Fibroblast of gingiva (primary cell): ENCODE results near the gene ANO10.
"Not testable (repeated sequence)": the region's sequence is repeated elsewhere in the genome, so short reads cannot be mapped to it uniquely, and the experiment has no call there.

Experiments used
- DNase-seq: peaks from one replicate; pipeline ENCODE4 v3.0.0-alpha.2; 2011; ENCODE audit warnings: low read depth

ANO10 gene

GRCh38 chr3:43629257-43629656 is 7.4 kb upstream of the ANO10 start:
- peak; percentile 10 for DNase-seq

GRCh38 chr3:43627360-43627759 is 5.5 kb upstream of the ANO10 start:
- no peak for DNase-seq

- peak; percentile 90 for DNase-seq
Observed at GRCh38 chr3:43624619-43625305, 3.0 kb upstream of the ANO10 start.

DNA sequence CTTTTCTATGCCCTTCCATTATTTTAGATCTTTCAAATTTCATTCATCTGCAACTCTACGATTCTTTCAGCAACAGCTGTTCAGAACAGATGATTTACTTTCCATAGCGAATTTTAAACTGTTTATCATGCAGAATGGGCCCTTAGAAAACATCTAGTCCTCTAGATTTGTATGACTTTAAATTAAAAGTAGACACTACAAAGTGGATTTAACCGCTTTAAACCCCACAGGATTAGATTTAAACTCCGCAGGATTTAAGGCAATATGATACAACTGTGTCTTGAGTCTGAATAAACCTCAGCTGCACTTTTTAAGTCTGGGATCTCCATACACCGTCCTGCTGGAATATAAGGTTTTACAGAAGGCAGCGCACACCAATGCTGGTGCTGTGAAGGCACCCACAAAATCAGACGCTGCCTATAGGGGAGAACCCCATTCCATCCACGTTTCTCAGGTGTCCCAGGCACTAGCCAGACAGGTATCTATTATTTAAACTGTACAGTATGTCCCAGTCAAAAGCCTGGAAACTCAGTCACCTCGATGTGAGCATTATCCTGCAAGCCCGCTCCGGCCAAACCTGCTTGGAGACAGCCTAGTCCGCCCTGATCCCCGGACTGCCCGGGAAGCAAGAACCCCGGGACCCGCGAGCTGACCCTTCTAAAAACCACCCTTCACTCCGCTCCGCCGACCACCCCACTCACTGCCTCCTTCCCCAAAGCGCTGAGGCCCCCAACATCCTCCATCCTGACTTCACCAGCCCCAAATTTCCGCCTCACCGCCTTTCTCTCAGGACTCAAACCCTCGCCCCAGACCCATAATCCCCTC is 768 bp downstream of the ANO10 start:
- no peak for DNase-seq

DNA sequence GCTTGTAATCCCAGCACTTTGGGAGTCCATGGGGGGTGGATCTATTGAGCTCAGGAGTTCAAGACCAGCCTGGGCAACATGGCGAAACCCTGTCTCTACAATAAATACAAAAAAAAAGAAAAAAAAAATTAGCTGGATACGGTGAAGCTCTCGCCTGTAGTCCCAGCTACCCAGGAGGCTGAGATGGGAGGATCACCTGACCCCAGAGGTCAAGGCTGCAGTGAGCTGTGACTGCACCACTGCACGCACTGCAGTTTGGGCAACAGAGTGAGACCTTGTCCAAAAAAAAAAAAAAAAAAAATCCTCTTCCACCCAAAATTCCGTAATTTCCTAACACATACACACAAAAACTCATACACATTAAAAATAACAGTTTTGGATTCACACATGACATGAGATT is 2.2 kb downstream of the ANO10 start:
- no peak for DNase-seq

DNA sequence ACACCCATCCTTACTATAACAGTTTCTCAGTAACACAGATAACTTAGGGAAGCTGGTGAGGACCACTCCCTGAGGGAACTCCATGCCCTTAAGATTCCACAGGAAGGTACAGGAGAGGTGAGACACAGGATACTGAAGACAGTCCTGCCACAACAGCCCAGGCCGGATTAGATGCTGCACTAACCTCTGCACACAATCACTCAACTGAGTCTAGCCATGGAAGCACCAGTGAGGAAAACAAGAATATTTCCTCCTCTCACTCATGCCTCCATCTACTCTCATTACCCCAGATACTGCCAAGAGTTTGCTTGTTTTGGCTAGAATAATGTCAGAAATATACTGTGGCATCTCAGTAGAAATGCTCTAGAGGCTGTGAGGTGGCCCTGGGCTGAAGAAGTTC is 3.7 kb downstream of the ANO10 start:
- DNase-seq, result no peak

GRCh38 chr3:43616034-43616433 is 5.8 kb downstream of the ANO10 start:
- no peak for DNase-seq

DNA sequence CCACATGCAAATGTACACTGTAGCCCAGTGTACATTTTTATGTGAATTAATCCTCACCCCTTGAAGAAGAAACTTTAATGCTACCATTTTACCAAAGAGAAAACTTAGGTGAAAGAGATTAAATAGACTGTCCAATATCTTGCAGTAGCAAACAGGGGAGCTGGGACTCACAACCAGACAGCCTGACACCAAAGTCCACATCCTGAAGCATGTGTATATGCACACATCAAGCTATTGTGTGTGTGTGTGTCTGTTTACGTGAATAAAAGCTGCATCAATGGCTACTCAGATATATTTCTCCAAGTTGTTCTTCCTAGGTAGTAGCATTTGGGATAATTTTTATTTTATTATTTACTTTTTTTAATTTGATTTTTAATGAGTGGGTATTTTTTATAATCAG is 6.7 kb downstream of the ANO10 start:
- DNase-seq, result no peak

DNA sequence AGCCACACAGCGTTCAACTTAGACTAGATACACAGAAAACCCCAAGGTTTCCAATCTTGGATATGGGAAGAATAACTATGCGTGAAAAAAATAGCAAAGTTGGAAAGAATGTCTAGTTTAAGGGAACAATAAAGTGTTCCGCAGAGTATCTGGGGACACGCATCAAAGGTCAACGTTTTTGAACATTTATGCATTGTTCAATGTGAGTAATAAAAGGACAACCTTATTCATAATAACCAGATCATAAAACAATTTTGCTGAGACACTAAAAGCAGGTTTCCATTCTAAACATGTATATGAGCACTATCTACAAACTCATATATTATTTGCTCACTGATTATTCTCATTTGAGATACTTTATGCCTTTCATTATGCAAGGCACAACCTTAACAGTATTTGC is 7.8 kb downstream of the ANO10 start:
- DNase-seq, result no peak

DNA sequence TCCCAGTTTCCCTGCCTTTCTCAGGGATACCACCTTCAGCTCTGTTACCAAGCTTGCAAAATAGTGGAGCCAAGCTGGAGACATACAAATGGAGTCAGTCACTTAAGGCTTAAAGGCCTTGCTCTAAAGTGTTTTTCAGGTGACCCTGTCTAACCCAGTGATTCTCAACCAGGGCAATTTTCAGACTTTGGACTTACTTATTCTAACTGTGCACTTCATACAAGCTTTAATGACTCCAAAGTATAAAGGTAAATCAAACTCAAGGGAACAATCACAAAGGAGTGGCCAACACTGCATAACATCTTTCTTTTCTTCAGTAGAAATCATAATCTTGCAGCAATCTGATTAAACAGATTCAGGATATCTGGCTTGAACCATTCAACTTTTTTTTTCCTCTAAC is 9.4 kb downstream of the ANO10 start:
- no peak for DNase-seq

- DNase-seq, result no peak
Observed at GRCh38 chr3:43609406-43609805, 12.4 kb downstream of the ANO10 start.

GRCh38 chr3:43608751-43609150 is 13.1 kb downstream of the ANO10 start:
- no peak for DNase-seq

DNA sequence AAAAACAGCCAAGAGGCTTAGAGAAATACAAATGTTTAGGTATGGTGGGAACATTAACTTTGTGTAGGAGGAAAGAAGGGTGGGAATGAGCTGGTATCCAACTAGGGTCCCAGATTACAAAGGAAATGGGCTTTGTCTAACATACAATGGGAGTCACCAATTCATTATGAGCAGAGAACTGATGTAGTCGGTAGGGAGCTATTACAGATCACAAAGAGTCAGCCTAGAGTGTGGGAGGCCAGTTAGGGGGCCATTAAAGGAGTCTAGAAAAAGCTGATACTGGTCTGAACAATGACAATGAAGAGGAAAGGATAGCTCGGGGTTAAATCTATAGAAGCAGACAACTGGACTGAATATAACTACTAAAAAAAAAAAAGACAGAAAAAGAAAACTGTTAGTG is 15.5 kb downstream of the ANO10 start:
- no peak for DNase-seq

DNA sequence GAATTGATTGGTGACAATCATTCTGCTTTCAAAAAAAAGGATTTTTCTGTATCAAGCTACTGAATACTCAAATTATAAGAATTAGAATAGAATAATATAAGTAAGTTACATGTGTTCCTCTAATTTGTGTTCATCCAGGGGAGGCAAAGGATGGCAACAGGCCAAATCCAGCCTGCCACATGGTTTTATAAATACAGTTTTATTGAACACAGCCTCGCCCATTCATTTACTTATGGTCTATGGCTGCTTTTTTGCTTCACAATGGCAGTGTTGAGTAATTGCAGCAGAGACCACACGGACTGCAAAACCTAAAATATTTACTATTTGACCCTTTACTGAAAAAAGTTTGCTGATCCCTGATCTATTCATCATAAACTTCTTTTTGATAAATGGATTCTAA is 21.9 kb downstream of the ANO10 start:
- not testable (repeated sequence) for DNase-seq

- no peak for DNase-seq
Observed at GRCh38 chr3:43597961-43598360, 23.9 kb downstream of the ANO10 start.

DNA sequence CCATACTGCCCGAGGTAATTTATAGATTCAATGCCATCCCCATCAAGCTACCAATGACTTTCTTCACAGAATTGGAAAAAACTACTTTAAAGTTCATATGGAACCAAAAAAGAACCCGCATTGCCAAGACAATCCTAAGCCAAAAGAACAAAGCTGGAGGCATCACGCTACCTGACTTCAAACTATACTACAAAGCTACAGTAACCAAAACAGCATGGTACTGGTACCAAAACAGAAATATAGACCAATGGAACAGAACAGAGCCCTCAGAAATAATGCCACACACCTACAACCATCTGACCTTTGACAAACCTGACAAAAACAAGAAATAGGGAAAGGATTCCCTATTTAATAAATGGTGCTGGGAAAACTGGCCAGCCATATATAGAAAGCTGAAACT is 25.6 kb downstream of the ANO10 start:
- DNase-seq, result not testable (repeated sequence)

DNA sequence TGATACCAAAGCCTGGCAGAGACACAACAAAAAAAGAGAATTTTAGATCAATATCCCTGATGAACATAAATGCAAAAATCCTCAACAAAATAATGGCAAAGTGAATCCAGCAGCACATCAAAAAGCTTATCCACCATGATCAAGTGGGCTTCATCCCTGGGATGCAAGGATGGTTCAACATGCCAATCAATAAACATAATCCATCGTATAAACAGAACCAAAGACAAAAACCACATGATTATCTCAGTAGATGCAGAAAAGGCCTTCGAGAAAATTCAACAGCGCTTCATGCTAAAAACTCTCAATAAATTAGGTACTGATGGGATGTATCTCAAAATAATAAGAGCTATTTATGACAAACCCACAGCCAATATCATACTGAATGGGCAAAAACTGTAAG is 26.5 kb downstream of the ANO10 start:
- DNase-seq, result not testable (repeated sequence)

DNA sequence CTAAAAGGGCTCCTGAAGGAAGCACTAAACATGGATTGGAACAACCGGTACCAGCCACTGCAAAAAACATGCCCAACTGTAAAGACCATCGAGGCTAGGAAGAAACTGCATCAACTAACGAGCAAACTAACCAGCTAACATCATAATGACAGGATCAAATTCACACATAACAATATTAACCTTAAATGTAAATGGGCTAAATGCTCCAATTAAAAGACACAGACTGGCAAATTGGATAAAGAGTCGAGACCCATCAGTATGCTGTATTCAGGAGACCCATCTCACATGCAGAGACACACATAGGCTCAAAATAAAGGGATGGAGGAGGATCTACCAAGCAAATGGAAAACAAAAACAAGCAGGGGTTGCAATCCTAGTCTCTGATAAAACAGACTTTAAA is 28.2 kb downstream of the ANO10 start:
- DNase-seq, result not testable (repeated sequence)

DNA sequence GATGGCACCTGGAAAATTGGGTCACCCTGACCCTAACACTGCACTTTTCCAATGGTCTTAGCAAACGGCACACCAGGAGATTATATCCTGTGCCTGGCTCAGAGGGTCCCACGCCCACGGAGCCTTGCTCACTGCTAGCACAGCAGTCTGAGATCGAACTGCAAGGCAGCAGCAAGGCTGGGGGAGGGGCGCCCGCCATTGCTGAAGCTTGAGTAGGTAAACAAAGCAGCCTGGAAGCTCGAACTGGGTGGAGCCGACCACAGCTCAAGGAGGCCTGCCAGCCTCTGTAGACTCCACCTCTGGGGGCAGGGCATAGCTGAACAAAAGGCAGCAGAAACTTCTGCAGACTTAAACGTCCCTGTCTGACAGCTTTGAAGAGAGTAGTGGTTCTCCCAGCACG is 29.9 kb downstream of the ANO10 start:
- not testable (repeated sequence) for DNase-seq

DNA sequence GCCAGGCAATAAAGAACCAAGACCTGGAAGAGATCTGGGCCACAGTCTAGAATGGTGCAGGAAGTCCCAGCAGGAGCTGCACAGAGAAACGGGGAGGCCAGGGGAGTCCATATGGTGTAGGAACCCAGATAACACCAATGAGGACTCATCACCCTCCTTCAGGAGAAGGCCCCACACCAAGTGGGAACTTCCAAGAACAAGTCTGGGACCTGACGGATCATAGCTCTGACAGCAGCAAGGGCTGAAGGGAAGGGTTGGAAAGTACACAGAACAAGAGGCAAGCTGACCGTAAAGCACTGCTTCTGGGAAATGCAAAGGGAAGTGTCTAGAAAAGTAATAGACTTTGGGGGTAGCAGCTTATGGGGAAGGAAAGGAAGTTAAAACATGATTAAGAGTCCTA is 34.5 kb downstream of the ANO10 start:
- DNase-seq, result no peak

- DNase-seq, result no peak
Observed at GRCh38 chr3:43584043-43584826, 37.6 kb downstream of the ANO10 start.

DNA sequence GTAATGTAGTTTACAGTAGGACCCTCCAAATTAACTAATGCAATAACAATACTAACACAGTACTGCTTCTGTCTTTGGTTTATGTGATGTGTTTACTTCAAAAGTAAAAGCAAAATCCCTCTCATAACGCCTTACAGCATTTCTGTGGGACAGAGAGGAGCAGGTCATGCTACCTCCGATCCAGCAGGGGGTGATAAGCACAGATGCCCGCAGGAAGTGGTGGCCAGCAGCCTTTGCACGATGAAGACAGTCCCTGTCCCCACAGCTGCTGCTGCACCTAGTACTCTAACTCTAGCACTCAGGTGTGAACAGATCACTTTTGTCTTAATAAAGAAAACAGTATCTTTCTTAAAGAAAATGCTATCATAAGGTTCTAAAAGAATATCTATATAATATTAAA is 38.3 kb downstream of the ANO10 start:
- no peak for DNase-seq

DNA sequence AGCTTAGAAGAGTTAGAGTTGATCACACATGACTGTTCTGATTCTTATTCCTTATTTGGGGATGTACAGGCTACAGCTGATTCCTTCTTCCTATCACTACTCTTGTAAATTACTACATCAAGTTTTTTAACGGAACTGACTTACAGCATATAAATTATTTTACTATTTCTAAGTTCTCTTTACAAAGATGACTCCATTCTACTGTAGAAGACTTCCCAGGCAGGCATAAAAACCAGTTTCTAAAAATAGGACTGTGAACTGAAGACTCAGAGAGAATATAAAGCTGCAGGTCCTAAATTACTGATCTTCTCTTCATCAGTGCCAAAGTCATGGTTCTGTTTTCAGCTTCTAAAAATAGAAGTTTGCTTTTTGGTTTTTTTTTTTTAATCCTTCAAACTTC is 38.9 kb downstream of the ANO10 start:
- no peak for DNase-seq
